Choroid plexus epithelial cell (primary cell): ENCODE measurements around the gene AMZ2.

ENCODE experiments used
- DNase-seq: peaks from one replicate; pipeline ENCODE4 v3.0.0-alpha.2; 2010; ENCODE audit warnings: low read depth
- H3K4me3 ChIP-seq: 2 replicates; pipeline ENCODE4 v1.5.1; 2011; ENCODE audit warnings: low read depth, mild to moderate bottlenecking, control low read depth, low read length, moderate library complexity
- CTCF ChIP-seq: conservative IDR thresholded peaks from 2 replicates; pipeline ENCODE4 v1.5.1; 2011; ENCODE audit warnings: low read depth, mild to moderate bottlenecking, control low read depth, inconsistent platforms, low read length, moderate library complexity

AMZ2 gene

GRCh38 chr17:68289936-68290267 lies 42.1 kb downstream of the AMZ2 start:
- TF ChIP-seq CTCF, result no peak
- DNase-seq, result peak; percentile 22
- H3K4me3 ChIP-seq, result peak overlapping the region; percentile 70

- H3K4me3 ChIP-seq, result peak overlapping the region; percentile 70
- TF ChIP-seq CTCF, result no peak
- DNase-seq, result peak; percentile 21
These were observed 42.6 kb downstream of the AMZ2 start for GRCh38 chr17:68290268-68290954.

- peak; percentile 79 for DNase-seq
- TF ChIP-seq CTCF, result no peak
- H3K4me3 ChIP-seq, result peak within 1 kb of the TSS; percentile 70
These were observed 43.4 kb downstream of the AMZ2 start, which contains the start of the genes ARSG and SLC16A6 for GRCh38 chr17:68290955-68291835. Gene ARSG, plus strand, starts transcription at chr17:68291495. Its CDS starts 15,999 bp downstream, at chr17:68307494. Gene SLC16A6, minus strand, starts transcription at chr17:68291127. Its CDS starts 12,807 bp downstream, at chr17:68278320.

GRCh38 chr17:68291836-68292688 lies 44.2 kb downstream of the AMZ2 start:
- DNase-seq, result peak; percentile 78
- peak; percentile 36 for TF ChIP-seq CTCF
- H3K4me3 ChIP-seq, result peak overlapping the region; percentile 70

- no peak overlapping the region for H3K4me3 ChIP-seq
- no peak for DNase-seq
- TF ChIP-seq CTCF, result no peak
These were observed 44.8 kb downstream of the AMZ2 start for GRCh38 chr17:68292689-68293040.

GRCh38 chr17:68293490-68294195 lies 45.8 kb downstream of the AMZ2 start:
- no peak overlapping the region for H3K4me3 ChIP-seq
- no peak for TF ChIP-seq CTCF
- no peak for DNase-seq
